ENCODE measurements around the gene PDCD7.

GRCh38 chr15:65172531-65172930 is 38.9 kb upstream of the PDCD7 start:
- TF ChIP-seq, protein P1, sequence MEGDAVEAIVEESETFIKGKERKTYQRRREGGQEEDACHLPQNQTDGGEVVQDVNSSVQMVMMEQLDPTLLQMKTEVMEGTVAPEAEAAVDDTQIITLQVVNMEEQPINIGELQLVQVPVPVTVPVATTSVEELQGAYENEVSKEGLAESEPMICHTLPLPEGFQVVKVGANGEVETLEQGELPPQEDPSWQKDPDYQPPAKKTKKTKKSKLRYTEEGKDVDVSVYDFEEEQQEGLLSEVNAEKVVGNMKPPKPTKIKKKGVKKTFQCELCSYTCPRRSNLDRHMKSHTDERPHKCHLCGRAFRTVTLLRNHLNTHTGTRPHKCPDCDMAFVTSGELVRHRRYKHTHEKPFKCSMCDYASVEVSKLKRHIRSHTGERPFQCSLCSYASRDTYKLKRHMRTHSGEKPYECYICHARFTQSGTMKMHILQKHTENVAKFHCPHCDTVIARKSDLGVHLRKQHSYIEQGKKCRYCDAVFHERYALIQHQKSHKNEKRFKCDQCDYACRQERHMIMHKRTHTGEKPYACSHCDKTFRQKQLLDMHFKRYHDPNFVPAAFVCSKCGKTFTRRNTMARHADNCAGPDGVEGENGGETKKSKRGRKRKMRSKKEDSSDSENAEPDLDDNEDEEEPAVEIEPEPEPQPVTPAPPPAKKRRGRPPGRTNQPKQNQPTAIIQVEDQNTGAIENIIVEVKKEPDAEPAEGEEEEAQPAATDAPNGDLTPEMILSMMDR (IDR thresholded peaks at IDR 0.05), result no peak
- TF ChIP-seq POLR2A (IDR thresholded peaks at IDR 0.05; ENCODE audit: low read depth) (no peak), POLR2AphosphoS5 (IDR thresholded peaks at IDR 0.05) (no peak)
